GM21619 (cell line): ENCODE measurements around the gene CREB5.
"Not testable (repeated sequence)": the region's sequence is repeated elsewhere in the genome, so short reads cannot be mapped to it uniquely, and the experiment has no call there.

Experiments
- ATAC-seq: cut with Tn5 transposase; IDR thresholded peaks from one replicate; pipeline ENCODE4 v1.9.1; 2021; ENCODE audit not compliant: unreplicated experiment

The CREB5 gene

GRCh38 chr7:28573059-28573553, 160.8 kb downstream of the CREB5 start:
- ATAC-seq: no peak

- no peak for ATAC-seq
These were observed 161.5 kb downstream of the CREB5 start for GRCh38 chr7:28573651-28574301.

GRCh38 chr7:28575241-28575643, 162.9 kb downstream of the CREB5 start:
- no peak for ATAC-seq

DNA sequence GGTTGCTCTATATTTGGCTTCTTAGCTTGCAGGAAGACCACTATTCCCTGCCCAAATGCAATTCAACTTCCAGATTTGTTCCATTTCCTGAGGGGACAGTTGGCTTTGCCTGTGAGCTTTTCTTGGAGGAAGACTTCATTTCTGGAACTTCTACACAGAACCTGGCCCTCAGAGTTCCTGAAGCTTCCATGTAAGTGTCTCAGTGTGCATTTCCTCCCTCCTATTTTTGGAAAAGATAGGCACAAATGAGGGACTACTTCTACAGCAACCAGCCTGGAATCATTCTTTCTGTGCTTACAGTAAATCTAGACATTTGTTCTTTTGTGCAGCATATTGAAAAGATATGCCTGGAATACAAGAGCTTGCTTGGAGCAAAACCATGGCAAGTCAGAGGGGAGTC, 164.3 kb downstream of the CREB5 start:
- no peak for ATAC-seq

- ATAC-seq: no peak
These were observed 167.3 kb downstream of the CREB5 start for GRCh38 chr7:28579571-28579970.

GRCh38 chr7:28580665-28581064, 168.3 kb downstream of the CREB5 start:
- no peak for ATAC-seq

DNA sequence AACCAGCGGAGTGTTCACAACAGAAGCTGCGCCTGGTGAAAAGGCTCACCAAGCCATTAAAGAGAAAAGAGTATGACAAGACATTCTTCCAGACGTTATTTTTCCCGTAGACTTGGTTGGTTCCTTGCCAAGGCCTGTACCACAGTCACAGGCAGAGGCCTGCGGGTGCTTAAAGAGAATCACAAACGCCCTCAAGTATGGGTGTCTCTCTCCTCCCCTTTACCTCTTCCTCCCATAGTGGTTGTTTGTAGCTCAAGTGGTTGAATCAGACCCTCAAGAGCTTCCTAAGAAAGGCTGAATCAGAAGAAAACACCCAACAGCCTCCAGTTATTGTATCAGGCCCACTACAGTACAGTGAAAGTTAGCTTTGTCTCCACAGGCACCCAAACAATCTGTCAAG, 169.0 kb downstream of the CREB5 start:
- no peak for ATAC-seq

GRCh38 chr7:28582226-28582625, 169.9 kb downstream of the CREB5 start:
- no peak for ATAC-seq

DNA sequence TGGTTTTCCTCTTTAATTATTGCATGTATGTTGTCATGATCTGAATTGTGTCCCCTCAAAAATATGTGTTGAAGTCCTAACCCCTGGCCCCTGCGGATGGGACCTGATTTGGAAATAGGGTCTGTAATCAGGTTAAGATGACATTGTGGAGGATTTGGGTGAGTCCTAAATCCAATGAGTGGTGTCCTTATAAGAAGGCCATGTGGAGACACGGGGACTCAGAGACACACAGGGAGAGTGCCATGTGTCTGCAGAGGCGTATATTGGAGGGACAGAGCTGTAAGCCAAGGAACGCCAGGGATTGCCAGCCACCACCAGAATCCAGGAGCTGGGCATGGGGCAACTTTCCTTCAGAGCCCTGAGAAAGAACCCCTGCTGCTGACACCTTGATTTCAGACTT, 171.9 kb downstream of the CREB5 start:
- no peak for ATAC-seq

DNA sequence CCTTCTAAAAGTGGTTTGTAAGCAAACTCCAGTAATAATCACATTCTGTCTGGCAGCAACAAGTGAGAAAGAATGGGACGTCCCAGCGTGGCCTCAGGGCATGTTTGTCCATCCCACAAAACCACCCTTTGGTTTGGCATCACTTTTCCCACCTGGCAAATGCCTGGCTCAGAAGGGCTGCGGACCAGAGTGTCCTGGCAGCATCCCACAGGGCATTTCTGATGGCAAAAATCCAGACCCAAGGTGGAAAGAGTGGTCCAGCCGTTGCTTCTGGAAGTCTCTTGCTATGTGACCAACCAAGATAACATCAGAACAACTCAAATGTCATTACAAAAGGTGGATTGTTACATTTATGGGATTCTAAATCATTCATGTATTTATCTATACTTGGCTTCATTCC, 174.4 kb downstream of the CREB5 start:
- no peak for ATAC-seq

DNA sequence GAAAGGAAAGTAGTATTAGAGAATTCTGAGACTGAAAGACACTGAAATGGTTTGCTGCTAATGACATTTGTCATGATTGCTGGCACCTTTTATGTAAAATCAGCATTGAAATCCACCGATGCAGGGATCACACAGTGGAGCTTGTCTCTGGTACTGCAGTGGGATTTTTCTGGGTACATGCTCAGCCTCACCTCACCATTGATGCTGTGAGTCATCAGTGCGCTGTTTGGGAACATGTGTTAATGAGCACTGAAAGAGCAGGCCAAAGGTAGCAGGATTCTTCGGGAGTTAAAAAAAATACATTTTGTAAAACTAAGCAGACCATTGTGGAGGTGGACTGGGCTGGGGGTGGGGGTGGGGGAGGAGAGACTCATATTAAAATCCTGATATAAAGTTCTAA, 174.9 kb downstream of the CREB5 start:
- ATAC-seq: no peak

DNA sequence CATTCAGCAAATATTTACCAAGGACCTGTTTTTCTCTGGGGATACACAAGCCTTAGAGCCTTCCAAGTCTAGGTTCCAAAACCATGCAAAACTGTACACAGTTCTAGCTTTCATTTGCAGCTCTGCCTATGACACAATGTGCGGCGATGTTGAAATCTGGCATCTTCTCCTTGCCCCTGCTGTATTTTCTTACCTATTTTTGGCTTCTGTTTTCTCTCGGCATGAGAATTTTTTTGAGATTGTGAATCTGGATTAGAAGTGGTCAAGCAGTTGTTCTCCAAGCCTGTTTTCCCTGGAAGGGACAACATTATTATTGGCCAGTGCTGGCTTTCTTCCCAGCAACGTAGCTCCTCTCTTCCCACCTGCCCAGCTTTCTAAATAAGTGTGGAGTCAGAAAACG, 176.3 kb downstream of the CREB5 start:
- ATAC-seq: no peak

DNA sequence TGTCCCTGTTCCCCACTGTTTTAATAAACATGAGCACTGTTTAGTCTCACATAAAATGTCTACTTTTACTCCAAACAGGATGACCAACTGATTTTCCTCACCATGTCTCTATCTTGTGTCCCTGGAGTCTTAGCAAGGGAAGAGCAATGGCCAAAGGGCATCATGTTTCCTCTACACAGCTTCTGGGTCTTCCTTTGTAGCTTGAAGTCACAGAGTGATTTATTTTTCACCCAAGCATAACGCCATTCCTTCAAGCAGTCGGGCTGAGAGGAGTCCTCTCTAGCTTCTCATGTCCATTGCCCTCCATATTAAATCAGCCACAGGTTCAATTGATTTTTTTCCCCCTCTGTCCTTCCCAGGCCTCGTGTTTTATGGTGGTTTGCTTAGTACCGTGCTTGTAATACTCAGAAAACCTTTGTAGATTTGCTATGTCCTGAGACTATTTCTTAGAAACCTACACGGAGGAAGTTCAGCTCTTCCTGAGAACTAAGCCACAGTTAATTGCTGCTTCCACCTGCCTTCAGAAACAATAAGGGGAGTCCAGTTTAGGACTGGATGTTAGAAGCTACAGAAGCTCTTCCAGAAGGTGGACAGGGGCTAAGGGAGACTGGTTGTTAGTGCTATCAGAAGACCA, 178.8 kb downstream of the CREB5 start:
- no peak for ATAC-seq

- no peak for ATAC-seq
These were observed 179.5 kb downstream of the CREB5 start for GRCh38 chr7:28591725-28592349.

- ATAC-seq: no peak
These were observed 180.5 kb downstream of the CREB5 start for GRCh38 chr7:28592861-28593260.

GRCh38 chr7:28595076-28595475, 182.8 kb downstream of the CREB5 start:
- ATAC-seq: no peak

DNA sequence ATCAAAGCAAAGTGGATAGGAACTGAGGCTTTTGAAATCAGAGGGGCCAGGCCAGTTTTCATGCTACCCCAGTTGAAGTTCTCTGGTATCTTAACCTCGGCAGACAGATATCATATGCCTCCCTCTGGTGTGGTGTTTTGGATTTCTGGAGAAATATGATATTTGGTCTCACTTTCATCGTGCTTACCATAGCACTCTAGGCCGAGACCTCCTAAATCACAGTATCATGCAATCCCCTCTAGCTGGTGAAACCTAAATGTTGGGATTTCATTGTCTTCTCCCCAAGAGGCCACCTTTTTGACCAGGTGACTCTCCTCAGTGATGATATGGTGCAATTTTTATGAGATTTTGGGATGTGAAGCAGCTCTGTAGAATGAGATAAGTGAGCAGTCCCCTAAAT, 183.5 kb downstream of the CREB5 start:
- no peak for ATAC-seq

DNA sequence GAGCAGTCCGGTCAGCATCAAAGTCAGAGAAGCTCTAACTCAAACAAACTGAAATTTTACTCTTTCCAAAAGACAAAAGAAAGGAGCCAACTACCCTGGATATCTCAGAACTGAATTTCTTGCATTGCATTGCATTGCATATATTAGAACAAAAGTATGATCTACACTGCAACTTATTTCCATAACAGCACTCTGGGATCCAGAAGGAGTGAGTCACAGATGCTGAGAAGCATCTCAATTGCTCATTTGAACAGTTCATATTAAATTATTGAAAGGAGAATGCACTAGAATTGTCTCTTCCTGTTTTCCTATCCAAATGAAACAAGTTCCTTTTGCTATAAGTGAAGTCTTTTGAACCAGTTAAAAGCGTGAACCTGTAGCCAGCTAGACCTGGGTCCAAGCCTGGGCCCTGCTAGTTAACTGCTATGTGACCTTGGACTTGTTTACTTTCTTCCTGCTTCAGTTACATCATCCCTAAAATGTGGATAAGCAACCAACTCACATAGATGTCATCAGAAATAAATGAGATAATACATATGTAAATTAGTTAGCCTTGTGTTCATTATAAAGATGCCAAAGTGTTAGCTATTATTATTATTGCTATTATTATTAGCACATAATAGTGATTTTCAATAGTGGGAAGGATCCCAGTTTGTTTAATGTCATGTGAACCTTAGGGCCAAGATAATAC, 184.1 kb downstream of the CREB5 start:
- ATAC-seq: no peak

DNA sequence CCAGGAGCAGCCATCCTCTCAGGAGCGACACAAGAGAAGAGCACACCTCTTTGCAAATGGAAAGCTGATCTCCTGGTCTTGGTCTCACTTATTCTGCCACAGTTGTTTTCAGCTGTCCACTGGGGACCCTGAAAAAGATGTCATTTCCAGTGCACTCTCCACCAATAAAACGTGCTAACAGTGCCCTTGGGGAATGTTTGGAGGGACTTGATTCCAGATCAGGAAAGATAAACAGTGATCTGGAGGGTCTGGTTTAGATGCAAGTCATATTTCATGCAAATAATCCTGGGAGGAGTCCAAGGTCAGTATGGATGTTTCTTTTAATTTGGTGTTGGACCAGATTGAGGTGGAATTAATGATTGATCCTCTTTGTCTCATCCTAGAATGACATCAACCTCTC, 185.0 kb downstream of the CREB5 start:
- no peak for ATAC-seq

DNA sequence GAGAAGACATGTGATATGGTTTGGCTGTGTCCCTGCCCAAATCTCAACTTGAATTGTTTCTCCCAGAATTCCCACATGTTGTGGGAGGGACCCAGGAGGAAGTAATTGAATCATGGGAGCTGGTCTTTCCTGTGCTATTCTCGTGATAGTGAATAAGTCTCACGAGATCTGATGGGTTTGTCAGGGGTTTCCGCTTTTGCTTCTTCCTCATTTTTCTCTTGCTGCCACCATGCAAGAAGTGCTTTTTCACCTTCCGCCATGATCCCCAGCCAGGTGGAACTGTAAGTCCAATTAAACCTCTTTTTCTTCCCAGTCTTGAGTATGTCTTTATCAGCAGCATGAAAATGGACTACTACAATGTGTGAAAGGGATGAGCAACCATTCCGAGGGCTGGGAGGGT, 185.7 kb downstream of the CREB5 start:
- not testable (repeated sequence) for ATAC-seq

DNA sequence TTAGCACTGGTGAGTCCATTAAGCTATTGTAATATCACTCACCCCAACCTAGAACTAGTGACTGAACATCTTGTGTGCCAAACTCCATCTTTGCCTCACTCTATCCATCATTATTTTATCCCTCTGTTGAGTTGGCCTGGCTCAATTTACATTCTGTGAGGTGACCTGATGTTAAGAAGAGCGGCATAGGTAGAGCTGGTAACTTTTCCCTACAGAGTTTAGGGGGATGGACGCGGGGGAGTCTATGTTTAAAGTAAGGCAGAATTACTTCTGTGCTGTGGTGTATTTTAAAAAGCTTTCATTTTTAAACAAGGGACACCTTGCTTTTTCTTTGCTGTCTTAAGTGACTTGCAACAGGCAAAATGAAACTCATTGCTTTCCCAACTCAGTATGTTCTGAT, 186.3 kb downstream of the CREB5 start:
- no peak for ATAC-seq

DNA sequence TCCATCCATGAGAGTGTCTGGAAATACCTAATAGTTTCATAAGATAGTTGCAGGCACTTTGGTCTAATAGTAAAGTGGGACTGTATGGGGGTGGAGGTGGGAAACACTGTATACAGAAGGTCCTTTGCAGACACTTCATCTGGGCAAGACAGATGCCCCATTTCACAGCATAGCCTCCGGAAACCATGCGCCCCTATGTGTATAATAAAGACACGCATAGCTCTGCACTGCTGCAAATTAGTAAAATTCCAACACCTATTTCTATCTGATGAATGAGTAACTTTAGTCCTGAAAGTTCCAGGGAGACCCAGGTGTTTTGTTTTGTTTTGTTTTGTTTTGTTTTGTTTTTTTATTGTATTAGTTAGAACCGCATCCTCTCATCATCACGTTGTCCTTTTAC, 187.1 kb downstream of the CREB5 start:
- ATAC-seq: no peak
